NCI-H82 treated with DMSO at 0.1 percent for 48 hours (cell line): ENCODE data around the gene PIGQ.

Source experiments
- DNase-seq: peaks from one replicate; lab custom pipeline; 2025; ENCODE audit not compliant: unreplicated experiment; lab: John Stamatoyannopoulos, UW

Gene PIGQ

DNA sequence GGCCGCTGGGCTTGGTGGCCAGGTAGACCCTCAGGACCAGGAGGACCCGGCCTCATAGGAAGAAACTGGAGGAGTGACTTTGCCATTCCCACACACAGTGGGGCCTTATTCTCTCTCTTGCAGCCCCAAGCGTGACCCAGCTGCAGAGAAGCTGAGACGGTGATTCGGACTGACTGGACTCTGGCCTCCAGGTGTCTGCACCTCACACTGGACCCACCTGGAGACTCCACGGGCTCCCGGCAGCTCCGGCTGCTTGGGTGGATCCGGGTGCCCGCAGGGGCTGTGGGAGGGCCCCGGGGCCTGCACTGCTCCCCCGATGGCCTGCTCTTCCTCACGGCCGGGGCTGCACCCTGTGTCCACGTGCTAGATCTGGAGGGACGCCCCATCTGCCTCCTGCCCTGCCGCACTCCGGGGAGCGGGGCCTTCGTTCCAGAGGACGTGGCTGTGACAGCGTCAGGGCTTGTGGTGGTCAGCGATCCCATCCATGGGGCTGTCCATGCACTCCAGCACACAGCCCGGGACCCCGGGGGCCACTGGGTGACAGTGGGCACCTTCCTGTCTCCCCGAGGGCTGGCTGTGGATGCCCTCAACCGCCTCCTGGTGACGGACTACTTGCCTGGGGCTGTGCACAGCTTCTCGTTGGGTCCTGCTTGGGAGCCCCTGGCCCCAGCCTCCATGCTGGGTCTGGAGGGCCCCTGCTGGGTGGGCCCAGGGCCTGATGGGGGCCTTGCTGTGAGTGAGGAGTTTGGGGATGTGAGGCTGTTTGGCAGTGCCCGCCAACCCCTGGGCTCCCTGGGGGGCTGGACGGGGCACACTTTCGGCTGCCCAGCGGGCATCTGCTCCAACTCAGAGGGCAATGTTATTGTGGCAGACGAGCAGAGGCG, 2.2 kb upstream of the PIGQ start:
- no peak for DNase-seq

DNA sequence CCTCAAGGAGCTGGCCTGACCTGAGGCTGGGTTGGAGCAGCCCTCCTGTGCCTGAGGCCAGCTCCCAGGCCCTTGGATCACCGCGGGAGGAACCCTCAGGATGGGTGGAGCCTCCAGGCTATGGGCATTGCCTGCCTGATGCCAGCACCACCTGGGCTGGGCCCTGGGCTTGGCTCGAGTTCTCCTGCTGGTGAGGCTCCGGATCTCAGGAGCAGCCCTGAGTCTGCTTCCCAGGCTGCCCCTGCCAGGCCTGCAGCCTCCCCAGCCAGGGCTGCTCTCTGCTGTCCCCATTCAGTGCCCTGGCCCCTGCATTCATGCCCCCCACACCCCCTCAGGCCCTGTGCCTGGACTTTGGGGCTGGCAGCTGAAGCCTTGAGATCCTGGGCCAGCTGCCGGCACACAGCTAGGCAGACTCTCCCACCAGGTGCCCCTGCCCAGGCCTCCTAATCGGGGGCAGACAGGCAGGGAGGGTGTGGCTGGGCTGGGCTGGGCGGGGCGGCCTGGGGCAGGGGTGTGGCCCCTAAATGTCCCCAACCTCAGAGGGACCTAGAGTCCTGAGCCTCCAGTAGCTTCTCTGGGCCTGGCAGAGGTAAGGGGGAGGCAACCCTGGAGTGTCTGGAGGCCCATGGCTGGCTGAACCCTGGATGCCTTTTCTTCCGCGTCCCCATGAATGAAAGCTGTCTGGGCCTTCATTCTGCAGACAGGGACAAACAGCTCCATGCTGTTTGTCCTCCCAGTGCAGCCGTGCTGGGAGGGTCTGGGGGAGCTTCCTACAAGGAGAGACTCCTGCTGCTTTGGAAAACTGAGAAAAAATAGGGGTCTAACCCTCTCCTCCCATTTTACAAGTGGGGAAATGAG, 1.1 kb upstream of the PIGQ start:
- no peak for DNase-seq

DNA sequence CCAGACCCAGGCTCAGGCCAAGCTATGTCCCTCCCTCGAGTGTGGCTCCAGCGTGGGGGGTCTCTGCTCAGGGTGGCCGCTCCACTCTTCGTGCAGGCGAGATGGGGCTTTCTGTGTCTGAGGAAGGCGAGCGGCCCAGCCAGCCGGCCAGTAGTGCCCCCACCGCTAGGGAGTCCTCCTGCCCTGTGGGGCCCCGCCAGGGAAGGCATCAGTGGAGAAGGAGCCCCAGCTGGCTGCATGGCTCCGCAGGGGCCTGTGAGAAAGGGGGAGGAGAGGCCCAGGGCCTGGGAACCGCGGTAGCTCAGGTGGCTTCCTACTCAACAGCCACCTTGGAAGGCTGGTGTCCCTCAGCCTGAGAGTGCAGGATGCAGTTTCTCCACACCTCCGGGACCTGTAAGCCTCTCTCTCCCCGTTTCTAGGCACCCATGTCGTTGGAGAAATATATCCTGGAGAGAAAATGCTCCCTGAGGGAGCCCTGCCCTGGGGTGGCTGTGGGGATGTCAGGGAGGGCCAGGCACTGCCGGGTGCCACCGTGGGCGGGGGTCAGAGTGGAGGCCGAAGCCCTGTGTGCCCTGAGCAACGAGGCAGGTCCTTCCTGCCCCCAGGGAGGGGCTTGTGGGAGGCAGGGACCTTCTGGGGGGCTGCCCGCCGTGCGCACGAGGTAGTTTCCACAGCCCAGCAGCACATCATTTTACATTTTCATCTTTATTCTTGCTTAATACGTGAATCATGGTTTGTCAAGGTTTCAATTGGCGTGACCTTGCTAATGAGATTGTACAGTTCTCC, 3.3 kb downstream of the PIGQ start:
- DNase-seq, result no peak

DNA sequence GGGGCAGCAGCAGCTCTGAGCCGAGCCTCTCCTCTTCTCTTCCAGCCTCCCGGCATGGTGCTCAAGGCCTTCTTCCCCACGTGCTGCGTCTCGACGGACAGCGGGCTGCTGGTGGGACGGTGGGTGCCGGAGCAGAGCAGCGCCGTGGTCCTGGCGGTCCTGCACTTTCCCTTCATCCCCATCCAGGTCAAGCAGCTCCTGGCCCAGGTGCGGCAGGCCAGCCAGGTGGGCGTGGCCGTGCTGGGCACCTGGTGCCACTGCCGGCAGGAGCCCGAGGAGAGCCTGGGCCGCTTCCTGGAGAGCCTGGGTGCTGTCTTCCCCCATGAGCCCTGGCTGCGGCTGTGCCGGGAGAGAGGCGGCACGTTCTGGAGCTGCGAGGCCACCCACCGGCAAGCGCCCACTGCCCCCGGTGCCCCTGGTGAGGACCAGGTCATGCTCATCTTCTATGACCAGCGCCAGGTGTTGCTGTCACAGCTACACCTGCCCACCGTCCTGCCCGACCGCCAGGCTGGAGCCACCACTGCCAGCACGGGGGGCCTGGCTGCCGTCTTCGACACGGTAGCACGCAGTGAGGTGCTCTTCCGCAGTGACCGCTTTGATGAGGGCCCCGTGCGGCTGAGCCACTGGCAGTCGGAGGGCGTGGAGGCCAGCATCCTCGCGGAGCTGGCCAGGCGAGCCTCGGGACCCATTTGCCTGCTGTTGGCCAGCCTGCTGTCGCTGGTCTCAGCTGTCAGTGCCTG, 4.4 kb downstream of the PIGQ start:
- DNase-seq, result no peak

DNA sequence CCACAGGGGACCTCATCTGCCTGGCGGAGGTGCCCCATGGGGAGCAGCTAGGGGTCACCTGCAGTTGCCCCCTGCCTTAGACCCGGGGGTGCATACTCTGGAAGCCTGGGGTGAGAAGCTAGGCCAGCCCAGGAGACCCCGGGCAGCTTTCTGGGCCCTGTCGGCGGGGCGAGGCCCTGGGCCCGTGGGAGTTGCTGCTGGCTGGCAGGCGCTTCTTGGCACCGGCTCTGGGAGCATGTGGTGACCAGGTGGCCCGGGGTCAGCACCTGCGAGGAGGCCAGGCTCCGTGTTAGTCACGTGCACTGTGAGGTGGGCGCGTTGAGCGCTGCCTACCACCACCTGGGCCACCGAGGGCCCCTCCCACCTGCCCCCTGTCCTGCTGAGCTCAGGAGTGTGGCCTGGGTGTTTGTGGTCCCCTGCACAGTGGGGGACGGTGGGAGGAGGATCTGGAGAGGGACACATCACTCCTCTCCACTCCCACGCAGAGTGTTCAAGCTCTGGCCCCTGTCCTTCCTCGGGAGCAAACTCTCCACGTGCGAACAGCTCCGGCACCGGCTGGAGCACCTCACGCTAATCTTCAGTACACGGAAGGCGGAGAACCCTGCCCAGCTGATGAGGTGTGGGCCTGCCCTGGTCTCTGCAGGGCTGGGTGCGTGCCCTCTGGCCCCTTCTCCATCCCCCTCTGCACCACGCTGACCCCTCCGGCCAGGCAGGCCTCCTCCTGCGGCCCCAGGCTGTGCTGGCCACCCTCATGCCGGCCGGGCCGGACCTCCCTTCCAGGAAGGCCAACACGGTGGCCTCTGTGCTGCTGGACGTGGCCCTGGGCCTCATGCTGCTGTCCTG, 5.8 kb downstream of the PIGQ start:
- no peak for DNase-seq

DNA sequence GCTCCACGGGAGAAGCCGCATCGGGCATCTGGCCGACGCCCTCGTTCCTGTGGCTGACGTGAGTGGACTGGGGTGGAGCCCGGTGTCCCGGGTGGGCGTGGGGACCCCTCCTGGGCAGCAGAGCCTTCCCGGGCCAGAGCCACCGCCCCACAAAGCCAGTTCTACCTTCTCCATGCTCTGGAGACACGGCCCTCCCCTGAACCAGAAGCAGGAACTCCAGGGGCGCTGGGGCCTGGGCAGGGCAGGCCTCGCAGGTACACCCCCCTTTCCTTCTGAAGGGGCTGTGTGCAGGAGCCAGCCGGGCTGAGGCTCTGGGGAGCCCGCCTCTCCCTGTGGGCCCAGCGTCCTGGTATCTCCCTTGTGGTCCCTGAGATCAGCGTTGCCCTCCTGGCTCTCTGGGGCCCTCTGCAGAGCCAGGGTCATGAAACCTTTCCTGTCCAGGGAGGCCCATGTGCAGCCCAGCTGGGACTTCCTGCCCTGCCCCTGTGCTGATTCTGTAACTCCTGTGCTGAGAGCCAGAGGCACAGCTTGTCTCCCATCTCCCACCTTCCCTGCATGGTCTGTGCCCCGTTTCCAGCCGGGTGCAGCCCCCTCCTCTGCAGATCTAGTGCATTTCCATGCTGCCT, 6.5 kb downstream of the PIGQ start:
- DNase-seq, result no peak

DNA sequence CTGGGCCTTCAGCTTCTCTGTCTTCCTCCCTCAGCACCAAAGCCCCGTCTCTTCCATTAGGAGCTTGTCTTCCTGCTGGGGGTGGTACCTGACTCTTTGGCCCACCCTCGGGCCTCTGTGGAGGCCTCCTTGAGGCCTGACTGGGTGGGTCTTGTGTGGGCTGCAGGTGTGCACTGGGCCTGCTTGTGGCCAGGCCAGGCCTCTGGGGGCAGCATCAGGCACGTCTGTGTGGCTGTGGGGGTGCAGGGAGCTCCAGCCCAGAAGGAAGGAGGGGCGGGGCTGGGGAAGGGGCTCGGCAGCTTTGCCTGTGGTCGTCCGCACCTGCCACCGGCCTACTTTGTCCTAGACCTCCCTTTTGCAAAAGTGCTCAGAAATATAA, 7.0 kb downstream of the PIGQ start:
- no peak for DNase-seq

DNA sequence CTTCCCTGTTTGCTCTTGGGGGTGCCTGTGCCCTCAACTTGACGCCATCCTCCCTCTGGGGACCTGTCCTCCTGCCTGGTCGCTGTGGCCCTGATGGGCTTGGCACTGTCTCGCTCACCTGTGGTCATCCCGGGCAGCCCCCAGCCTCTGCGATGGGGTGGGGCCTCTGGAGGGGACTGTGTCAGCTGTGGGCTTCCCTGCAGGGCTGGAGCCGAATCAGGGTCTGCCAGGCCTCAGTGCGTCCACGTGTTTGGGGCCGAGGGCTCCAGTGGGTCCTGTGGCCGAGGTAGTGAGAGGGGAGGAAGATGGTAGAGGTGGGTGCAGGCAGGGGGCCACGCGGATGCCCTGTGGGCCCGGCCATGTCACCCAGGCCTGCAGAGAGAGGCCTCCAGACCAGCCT, 8.0 kb downstream of the PIGQ start:
- no peak for DNase-seq

DNA sequence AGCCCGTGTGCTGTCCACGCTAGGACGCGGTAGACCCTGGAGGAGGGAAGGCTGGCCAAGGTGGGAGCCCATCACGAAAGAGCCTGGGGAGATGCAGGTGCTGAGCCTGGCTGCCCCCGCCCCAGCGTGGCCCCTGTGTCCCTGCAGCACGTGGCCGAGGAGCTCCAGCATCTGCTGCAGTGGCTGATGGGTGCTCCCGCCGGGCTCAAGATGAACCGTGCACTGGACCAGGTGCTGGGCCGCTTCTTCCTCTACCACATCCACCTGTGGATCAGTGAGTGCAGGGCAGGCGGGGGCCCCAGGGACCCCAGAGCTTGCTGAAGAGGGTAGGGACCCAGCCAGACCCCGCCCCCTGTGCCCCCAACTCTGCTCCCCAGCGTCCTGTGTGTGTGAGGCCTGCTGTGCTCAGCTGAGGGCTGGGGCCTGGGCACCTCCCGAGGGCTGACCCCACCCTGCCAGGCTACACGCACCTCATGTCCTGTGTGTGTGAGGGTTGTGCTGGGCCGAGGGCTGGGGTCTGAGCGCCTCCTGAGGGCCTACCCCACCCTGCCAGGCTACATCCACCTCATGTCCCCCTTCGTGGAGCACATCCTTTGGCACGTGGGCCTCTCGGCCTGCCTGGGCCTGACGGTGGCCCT, 8.6 kb downstream of the PIGQ start:
- DNase-seq, result no peak

DNA sequence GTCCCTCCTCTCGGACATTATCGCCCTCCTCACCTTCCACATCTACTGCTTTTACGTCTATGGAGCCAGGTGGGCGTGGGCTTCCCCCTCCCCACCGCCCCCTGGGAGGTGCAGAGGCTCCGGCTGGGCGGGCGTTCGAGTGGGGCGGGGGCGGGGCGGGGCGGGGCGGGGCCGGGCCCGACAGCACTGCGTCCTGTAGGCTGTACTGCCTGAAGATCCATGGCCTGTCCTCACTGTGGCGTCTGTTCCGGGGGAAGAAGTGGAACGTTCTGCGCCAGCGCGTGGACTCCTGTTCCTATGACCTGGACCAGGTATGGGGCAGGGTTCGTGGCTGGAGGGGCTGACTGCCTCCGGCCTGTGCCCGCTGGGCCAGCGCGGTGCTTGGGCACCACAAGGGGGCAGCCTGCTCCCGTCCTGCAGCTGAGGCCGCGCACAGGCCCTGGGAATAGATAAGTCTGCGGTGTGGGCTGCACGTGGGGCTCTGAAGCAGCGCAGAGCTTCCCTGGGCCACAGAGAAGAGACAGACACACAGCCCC, 9.2 kb downstream of the PIGQ start:
- DNase-seq, result peak; percentile 58

DNA sequence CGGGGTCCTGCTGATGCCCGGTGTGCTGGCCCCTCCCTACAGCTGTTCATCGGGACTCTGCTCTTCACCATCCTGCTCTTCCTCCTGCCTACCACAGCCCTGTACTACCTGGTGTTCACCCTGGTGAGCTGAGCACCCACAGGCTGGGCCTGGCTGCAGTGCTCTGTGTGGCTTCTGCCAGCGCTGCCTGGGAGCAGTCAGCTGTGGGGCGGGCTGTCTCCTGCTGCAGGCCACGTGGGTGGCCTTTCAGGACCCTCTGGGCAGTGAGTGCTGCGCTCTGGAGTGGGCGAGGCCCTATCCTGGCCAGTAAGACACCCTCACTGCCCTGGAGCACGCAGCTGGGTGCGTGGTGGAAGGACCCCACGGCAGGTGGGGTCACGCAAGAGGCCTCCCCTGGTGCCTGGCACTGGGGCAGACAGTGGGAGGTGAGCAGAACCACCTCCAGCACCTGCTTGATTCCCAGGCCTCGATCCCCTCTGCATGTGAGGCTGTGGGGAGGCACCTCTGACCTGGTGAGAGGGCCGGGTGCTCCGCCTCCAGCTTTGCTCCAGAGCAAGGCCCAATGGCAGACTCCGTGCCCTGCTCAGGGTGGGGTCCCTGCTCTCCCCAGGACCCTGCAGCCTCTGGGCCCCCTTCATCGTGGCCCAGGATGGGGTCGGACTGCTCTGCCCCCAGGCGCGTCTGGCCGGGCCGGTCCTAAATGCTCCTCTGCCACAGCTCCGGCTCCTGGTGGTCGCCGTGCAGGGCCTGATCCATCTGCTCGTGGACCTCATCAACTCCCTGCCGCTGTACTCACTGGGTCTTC, 10.6 kb downstream of the PIGQ start:
- DNase-seq, result no peak

DNA sequence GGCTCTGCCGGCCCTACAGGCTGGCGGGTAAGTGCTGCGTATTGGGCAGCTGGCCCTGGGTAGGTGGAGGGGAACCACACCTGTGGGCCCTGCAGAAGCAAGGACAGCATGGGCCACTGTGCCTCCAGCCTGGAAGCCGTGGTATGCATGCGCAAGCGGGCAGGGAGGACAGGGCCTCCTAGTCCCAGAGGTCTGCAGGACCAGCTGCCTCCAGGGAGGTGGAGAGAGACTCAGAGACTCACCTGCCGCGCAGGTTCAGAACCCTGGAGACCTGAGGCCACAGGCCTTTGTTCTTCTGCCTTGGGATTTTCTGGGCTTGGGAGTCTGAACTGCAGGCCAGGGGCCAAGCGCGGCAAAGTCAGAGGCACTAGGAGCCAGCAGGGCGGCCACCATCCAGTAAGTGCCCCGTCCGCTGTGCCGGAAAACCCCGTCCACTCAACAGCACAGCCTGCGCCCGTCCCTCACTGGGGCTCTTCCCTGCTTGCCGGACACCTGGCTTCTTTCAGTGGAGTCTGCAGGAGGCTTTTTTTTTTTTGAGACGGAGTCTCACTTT, 11.3 kb downstream of the PIGQ start:
- no peak for DNase-seq

DNA sequence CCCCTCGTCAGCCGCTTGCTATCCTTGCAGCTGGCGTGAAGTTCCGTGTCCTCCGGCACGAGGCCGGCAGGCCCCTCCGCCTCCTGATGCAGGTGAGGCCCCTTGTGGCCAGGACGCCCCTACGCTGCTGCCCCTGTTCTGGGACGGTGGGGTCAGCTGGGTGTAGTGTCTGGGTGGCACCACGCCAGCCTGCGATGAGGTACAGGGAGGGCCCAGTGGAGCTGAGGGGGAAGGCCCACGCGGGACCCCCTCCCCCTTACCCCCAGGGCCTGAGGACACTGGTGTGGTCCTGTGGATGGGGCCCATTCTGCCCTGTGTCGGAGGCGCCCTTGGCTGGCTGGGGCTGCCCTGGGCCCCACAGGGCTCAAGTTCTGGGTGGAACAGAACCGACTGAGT, 12.4 kb downstream of the PIGQ start:
- no peak for DNase-seq

DNA sequence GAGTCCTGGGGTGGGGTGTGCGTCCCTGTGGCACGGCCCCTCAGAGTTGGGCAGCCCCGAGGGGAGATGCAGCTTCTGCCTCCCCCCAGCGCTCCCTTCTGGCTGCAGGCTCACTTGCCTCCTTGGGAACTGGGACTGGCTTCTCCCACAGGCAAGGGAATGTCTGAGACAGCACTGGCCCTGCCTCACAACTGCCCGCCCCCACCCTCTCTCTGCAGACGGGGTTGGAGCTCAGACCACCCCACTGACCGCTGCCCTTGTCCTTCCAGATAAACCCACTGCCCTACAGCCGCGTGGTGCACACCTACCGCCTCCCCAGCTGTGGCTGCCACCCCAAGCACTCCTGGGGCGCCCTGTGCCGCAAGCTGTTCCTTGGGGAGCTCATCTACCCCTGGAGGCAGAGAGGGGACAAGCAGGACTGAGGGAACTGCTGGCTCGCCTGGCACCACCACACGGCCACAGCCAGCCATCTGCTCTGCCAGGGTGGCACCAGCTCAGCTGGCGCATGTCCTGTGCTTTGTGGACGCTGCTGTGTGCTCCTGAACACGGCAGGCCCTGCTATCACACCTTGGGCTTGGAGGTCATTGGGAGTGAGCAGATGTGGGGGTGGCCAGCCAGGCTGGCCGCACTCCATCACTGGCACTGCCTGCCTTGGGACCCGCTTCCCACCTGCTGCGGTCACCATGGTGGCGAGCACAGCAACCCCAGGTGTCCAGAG, 13.0 kb downstream of the PIGQ start:
- no peak for DNase-seq

DNA sequence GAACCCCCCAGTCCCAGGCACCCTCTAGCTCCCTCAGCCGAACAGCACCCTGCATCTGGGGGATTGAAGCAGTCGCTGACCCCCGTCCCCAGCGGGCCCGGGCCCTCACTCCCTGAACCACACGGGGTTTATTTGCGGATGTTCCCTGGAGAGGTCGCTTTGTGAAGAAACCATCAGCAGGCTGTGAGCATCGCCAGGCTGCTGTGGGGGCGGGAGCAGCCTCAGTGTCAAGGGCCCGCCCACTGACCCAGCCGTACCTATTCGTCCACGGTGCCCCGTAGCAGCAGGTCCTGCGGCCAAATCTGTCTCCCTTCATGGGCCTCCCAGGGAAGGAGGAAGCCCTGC, 13.7 kb downstream of the PIGQ start:
- DNase-seq, result no peak

DNA sequence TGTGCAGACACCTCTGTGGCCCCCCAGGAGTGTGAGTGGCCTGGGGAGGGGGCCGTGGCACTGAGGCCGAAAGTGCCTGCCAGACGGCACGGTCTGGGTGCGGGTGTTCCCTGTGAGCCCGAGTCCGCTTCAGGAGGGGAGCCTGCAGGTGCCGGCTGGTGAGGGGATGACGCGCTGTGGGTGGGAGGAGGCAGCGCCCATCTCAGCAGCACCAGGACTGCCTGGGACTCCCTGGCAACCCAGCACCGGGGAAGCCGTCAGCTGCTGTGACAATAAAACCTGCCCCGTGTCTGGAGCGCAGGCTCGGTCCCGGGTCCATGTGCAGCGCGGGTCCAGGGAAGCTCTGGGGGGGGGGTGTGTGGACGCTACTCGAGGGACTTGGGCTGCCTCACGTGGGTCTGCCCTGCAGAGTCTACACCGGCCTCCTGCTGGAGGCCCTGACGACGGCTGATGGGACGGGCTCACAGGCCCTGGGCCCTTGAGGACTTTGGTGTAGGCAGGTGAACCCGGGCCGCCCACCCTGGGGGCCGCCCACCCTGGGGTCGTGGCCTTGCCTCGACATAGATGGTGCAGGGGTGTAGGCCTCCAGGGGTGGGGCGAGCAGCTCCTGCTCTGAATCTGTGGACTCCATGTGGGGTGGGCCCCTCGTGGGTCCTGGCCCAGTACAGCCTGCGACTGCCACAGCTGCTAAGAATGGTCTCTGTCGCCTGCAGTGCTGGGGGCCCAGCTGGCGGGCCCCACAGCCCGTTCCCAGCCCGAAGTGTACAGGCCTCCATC, 14.2 kb downstream of the PIGQ start:
- DNase-seq, result no peak
